Measurements from ENCODE around the gene NFATC2IP. TPM values are rescaled to one million over a fixed set of nuclear protein-coding genes. Genes with fewer than 3 reads are reported as not detected.

NFATC2IP gene
- total and polyA plus RNA-seq, 2 experiments from 2014 or later, result 17.3 to 19.7 TPM

DNA sequence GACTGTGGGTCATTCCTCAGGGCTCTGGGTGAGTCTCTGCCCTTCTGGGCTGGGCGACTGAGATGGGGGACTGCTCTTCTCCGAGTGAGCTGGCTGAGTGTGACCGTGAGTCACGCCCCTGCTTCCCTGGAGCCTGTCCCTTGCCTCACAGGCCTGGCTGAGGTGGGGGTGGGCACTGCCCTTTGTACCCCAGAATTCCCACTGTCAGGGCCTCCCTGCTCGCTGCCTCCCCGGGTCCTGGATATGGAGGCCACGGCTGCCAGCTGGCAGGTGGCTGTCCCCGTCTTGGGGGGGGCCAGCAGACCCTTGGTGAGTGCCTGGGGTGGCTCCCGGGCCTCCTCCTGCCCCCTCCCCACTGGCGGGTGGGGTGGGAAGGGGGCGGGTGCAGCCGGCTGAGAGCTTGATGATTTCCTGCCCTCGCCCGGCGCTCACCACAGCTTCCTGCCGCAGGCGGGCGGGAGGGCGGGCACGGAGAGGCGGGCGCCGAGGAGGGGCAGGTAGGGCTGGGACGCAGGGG, 33.9 kb downstream of the NFATC2IP start, which contains the start of gene LAT:
Gene LAT, plus strand, starts transcription at position 434 of the 517 bp plus-strand sequence. CDS start 366 bp downstream, outside the sequence.
- TF ChIP-seq, protein P1, sequence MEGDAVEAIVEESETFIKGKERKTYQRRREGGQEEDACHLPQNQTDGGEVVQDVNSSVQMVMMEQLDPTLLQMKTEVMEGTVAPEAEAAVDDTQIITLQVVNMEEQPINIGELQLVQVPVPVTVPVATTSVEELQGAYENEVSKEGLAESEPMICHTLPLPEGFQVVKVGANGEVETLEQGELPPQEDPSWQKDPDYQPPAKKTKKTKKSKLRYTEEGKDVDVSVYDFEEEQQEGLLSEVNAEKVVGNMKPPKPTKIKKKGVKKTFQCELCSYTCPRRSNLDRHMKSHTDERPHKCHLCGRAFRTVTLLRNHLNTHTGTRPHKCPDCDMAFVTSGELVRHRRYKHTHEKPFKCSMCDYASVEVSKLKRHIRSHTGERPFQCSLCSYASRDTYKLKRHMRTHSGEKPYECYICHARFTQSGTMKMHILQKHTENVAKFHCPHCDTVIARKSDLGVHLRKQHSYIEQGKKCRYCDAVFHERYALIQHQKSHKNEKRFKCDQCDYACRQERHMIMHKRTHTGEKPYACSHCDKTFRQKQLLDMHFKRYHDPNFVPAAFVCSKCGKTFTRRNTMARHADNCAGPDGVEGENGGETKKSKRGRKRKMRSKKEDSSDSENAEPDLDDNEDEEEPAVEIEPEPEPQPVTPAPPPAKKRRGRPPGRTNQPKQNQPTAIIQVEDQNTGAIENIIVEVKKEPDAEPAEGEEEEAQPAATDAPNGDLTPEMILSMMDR (IDR thresholded peaks at IDR 0.05; ENCODE audit: poor library complexity), result no peak
- TF ChIP-seq EZH2phosphoT487 (IDR thresholded peaks at IDR 0.05; ENCODE audit: low read depth, severe bottlenecking, unreplicated experiment) (no peak), EZH2 (IDR thresholded peaks at IDR 0.05; ENCODE audit: borderline replicate concordance) (no peak)
- H3K4me1 ChIP-seq (ENCODE audit: insufficient read depth), result no peaks in the 10 kb centered on the region
- no peak within 1 kb of the TSS for H3K27ac ChIP-seq
- no peak within 1 kb of the TSS for H3K4me3 ChIP-seq
- H2AFZ ChIP-seq, result no peak within 1 kb of the TSS
- H3K9me3 ChIP-seq (ENCODE audit: low read depth), result no peaks in the 10 kb centered on the region
- H3K79me2 ChIP-seq, result no peaks in the 10 kb centered on the region
- no peak for DNase-seq (ENCODE audit: low spot score)
- no peaks in the 10 kb centered on the region for H4K20me1 ChIP-seq (ENCODE audit: insufficient read depth, poor library complexity, severe bottlenecking)
- no peak within 1 kb of the TSS for H3K4me2 ChIP-seq
- no peaks in the 10 kb centered on the region for H3K27me3 ChIP-seq
- WGBS (ENCODE audit: low lambda C conversion rate, missing lambda C conversion rate), result 93% methylated on average over 18 of the region's 24 CpGs
- H3K36me3 ChIP-seq (replicated peaks; ENCODE audit: insufficient read depth, low read depth), result no peaks in the 10 kb centered on the region
- no peaks in the 10 kb centered on the region for H3K9me2 ChIP-seq (replicated peaks; ENCODE audit: insufficient read depth)

DNA sequence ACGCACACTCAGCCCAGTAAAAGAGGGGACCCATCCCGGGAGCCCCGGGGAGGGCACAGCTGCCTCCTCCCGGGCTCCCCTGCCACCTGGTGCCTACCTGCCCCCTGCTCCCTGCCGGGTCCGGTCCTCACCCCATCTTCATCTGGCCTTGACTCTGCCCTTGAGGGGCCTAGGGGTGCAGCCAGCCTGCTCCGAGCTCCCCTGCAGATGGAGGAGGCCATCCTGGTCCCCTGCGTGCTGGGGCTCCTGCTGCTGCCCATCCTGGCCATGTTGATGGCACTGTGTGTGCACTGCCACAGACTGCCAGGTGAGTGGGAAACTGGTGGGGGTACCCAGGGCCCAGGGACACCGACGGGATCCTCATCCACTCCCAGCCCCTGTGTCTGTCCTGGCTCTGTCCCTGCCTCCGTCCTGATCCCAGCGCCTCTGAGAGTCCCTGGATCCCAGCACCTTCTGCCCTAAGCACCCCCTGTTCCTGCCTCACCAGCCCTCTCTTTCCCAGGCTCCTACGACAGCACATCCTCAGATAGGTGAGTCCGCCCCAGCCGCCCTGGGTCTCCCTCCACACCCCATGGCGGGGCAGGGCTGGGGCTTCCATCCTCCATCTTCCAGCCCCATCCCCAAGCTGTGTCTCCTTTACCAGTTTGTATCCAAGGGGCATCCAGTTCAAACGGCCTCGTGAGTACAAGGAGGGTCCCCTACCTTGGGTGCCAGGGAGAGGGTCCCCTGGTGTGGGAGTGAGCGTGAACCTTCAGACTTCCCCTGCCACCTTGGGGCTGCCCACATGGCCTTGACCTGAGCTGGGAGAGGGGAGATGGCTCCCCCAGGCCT, 34.7 kb downstream of the NFATC2IP start:
- Histone ChIP-seq H3K4me3 (no peak overlapping the region), H3K9me2 (replicated peaks; ENCODE audit: insufficient read depth) (no peaks in the 10 kb centered on the region), H3K4me2 (no peak overlapping the region), H3K27me3 (no peaks in the 10 kb centered on the region), H3K36me3 (replicated peaks; ENCODE audit: insufficient read depth, low read depth) (no peaks in the 10 kb centered on the region), H2AFZ (no peak overlapping the region), H3K27ac (no peak overlapping the region), H3K4me1 (ENCODE audit: insufficient read depth) (no peaks in the 10 kb centered on the region), H4K20me1 (ENCODE audit: insufficient read depth, poor library complexity, severe bottlenecking) (no peaks in the 10 kb centered on the region), H3K9me3 (ENCODE audit: low read depth) (no peaks in the 10 kb centered on the region), H3K79me2 (no peaks in the 10 kb centered on the region)
- TF ChIP-seq EZH2phosphoT487 (IDR thresholded peaks at IDR 0.05; ENCODE audit: low read depth, severe bottlenecking, unreplicated experiment) (no peak), EZH2 (IDR thresholded peaks at IDR 0.05; ENCODE audit: borderline replicate concordance) (no peak)
- TF ChIP-seq, protein P1 (IDR thresholded peaks at IDR 0.05; ENCODE audit: poor library complexity), result no peak
- no peak for DNase-seq (ENCODE audit: low spot score)
- 93% methylated on average over 16 of the region's 19 CpGs for WGBS (ENCODE audit: low lambda C conversion rate, missing lambda C conversion rate)

DNA sequence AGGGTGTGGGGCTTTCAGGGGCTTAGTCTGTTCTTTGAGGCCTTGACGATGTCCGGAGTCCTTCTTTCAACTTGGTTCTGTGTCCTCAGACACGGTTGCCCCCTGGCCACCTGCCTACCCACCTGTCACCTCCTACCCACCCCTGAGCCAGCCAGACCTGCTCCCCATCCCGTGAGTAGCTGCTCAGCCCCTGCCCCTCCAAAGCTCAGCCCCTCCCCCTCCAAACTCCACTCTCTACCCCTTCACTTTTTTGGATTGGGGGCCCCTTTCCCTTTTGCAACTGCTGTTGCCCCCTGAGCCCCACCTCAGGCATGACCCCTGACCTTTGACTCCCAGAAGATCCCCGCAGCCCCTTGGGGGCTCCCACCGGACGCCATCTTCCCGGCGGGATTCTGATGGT, 35.3 kb downstream of the NFATC2IP start:
- Histone ChIP-seq H4K20me1 (ENCODE audit: insufficient read depth, poor library complexity, severe bottlenecking) (no peaks in the 10 kb centered on the region), H3K4me2 (no peak overlapping the region), H3K27me3 (no peaks in the 10 kb centered on the region), H3K79me2 (no peaks in the 10 kb centered on the region), H3K4me1 (ENCODE audit: insufficient read depth) (no peaks in the 10 kb centered on the region), H3K9me2 (replicated peaks; ENCODE audit: insufficient read depth) (no peaks in the 10 kb centered on the region), H2AFZ (no peak overlapping the region), H3K9me3 (ENCODE audit: low read depth) (no peaks in the 10 kb centered on the region), H3K36me3 (replicated peaks; ENCODE audit: insufficient read depth, low read depth) (no peaks in the 10 kb centered on the region), H3K27ac (no peak overlapping the region), H3K4me3 (no peak overlapping the region)
- TF ChIP-seq EZH2phosphoT487 (IDR thresholded peaks at IDR 0.05; ENCODE audit: low read depth, severe bottlenecking, unreplicated experiment), result no peak
- TF ChIP-seq, protein P1 (IDR thresholded peaks at IDR 0.05; ENCODE audit: poor library complexity), result no peak
- TF ChIP-seq EZH2 (IDR thresholded peaks at IDR 0.05; ENCODE audit: borderline replicate concordance), result no peak
- DNase-seq (ENCODE audit: low spot score), result no peak
- 94% methylated on average over 7 of the region's 9 CpGs for WGBS (ENCODE audit: low lambda C conversion rate, missing lambda C conversion rate)

Data from hepatocyte (in vitro differentiated cells).